Measurements from ENCODE around the gene TNFRSF9.
A peak's percentile ranks its signal among the peaks of the same experiment; 100 is the strongest.

The TNFRSF9 gene

GRCh38 chr1:7916501-7916830 is 24.2 kb downstream of the TNFRSF9 start:
- DNase-seq (ENCODE audit: low spot score) = no peak

DNA sequence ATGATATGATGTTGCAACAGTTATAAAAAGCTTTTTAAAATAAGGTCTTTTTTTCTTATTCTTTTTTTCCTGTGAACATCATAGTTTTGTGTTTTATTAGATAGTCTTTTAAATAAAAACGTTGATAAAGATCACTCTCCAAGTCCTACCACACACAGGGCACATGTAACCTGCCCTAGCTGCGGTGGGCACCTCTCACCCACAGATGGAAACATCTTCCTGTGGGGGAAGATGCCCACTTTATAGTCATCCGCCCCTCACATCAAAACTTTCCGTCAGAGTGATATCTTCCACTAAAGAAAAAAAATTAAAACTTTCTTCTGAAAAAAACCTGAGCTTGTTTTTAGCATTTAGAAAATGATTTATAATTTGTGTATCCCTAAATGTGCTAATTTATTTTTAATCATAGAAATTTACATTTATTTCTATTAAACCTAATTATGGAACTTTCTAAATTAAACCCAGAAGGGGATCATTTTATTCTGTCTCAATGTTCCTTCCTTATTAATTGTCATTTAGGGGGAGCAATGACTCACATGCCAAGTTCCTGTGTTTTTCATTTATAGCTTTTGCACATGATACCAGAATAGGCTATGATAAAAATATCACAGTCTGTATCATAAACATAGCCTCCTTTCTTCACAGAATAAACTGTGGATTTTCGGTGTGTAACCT is 24.7 kb downstream of the TNFRSF9 start:
- DNase-seq (ENCODE audit: low spot score) = no peak

DNA sequence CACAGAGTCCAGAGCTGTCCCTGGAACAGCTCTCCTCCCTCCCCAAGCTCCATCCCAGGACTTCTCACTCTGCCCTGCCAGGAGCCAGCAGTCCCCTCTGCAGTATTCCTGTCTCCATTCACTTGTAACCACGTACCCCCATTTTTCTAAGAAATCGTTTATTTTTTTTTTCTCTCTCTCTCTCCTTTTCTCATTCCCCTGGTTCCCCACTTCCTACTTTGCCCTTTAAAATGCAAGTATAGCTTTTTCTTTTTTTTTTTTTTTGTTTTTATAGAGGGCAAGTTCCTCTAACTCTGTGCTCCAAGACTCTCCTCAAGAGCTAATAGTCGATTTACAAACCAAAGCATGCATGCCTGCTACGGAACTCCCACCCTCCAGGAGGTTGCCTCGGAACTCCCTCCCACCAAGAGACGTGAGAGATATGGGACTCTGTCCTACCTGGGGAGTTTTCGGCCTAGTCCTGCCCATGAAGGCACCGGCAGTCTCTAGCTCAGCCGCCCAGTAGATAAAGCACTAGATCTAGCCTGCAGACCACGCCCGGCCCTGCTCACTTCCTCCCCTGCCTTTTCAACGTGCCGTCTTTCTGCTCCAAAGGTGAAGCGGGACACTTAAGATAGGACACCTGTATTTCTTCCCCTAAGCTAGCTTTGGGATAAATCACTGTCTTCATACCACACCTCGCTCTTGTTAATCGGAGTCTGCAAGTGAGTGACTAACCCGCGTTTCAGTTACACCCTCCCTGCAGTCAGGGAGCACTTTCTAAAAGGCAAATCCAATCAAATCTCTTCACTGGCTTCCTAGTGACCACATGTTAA is 27.7 kb downstream of the TNFRSF9 start:
- no peak for DNase-seq (ENCODE audit: low spot score)

DNA sequence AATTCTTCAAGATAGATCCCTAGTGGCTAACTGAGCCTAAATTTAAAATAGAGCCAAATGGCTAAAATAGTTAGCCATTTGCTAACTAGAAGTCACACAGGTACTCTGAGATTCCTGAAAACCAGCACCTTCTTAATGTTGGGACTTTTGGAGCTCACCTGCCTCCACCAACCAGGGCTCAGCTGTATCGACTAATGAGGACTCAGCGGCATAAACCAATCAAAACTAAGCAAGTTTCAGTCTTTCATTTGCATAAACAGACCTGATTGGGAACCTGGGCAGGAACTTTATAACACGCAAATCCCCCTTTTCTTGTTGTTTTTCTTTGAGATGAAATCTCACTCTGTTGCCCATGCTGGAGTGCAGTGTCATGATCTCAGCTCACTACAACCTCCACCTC is 28.5 kb downstream of the TNFRSF9 start:
- no peak for DNase-seq (ENCODE audit: low spot score)

DNA sequence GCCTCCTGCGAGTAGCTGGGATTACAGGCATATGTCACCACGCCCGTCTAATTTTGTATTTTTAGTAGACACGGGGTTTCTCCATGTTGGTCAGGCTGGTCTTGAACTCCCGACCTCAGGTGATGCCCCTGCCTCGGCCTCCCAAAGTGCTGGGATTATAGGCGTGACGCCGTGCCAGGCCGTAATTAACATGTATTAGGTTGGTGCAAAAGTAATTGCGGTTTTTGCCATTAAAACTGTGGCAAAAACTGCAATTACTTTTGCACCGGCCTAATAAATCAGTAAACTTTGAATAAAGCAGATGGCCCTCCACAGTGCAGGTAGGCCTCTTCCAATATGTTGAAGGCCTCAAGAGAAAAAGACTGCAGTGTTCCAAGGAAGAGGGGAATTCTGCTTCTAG is 35.4 kb downstream of the TNFRSF9 start:
- no peak for DNase-seq (ENCODE audit: low spot score)

DNA sequence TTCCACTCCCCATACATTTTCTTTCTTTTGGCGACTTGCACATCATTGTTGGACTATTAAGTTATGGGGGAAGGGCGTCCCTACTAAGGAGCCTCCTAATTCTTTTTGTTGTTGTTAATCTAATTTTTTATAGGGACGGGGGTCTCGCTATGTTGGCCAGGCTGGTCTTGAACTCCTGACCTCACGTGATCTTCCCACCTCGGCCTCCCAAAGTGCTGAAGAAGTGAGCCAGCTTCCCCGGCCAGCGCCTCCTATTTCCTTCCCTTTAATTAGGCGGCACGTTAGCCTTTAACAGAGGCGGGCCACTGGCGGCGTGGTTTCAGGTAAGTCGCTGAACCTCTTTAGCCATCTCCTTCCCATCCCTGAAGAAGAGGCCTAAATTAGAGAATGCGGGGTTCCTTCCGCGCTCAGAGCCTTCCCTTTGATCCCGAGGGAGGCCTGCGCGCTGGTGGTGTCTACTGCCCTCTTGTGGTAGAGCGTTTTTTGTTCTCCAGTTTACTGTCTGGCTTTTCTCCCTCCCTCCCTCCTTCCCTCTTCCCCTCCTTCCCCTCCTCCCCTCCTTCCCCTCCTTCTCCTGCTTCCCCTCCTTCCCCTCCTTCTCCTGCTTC is 38.1 kb downstream of the TNFRSF9 start:
- peak; percentile 43 for DNase-seq (ENCODE audit: low spot score)

DNA sequence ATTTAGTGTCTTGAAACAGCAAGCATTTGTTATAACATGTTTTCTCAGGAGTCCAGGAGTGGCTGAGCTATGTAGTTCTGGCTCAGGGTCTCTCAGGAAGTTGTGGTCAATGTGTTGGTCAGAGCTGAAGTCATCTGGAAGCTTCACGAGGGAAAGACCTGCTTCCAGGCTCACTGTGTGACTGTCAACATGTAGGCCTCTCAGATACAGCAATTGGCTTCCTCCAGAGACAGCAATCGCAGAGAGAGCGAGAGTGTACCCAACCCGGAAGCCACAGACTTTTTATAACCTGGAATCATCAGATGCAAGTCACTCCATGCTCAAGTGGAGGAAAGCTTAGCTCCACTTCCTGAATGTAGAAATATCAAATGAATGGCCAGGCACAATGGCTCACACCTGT is 40.9 kb downstream of the TNFRSF9 start:
- DNase-seq (ENCODE audit: low spot score) = no peak

- no peak for DNase-seq (ENCODE audit: low spot score)
Measured at GRCh38 chr1:7898962-7899361, 41.7 kb downstream of the TNFRSF9 start.

DNA sequence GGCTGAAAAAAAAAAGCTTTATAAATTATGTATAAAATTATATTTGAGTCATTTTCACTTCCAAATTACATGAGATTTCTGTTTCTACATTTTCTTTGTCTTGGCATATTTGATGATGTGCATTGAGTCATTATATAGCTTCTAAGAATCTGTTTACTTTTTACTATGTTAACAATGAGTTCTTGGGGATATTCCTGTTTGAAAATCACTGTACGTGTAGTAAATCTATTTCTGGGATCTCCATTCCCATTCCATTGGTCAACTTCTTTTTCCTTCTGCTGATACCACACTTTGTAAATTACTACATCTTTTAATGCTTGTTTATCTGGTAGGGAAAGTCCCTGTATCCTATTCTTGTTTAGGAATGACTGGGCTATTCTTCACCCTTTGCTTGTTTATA is 43.6 kb downstream of the TNFRSF9 start:
- DNase-seq (ENCODE audit: low spot score) = no peak

- DNase-seq (ENCODE audit: low spot score) = no peak
Measured at GRCh38 chr1:7893529-7894180, 47.0 kb downstream of the TNFRSF9 start.

DNA sequence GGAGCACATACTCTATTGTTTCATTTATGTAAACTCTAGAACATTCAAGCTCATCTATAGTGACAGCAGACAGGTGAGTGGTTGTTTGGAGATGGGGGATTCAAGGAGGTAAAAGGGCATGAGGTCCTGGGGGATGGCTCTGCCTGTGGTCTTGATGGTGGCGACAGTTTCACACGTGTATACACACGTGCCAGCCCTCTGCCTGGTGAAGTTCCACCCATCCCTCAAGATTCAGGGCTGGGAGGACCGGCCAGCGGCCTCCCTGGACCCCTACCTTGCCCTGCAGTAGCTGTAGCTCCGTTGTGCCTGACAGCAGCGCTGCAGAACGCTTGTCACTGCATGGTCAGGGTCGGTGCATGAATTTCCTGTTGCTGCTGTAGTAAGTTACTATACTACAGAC is 48.8 kb downstream of the TNFRSF9 start:
- no peak for DNase-seq (ENCODE audit: low spot score)

- no peak for DNase-seq (ENCODE audit: low spot score)
Measured at GRCh38 chr1:7890853-7891252, 49.8 kb downstream of the TNFRSF9 start.

DNA sequence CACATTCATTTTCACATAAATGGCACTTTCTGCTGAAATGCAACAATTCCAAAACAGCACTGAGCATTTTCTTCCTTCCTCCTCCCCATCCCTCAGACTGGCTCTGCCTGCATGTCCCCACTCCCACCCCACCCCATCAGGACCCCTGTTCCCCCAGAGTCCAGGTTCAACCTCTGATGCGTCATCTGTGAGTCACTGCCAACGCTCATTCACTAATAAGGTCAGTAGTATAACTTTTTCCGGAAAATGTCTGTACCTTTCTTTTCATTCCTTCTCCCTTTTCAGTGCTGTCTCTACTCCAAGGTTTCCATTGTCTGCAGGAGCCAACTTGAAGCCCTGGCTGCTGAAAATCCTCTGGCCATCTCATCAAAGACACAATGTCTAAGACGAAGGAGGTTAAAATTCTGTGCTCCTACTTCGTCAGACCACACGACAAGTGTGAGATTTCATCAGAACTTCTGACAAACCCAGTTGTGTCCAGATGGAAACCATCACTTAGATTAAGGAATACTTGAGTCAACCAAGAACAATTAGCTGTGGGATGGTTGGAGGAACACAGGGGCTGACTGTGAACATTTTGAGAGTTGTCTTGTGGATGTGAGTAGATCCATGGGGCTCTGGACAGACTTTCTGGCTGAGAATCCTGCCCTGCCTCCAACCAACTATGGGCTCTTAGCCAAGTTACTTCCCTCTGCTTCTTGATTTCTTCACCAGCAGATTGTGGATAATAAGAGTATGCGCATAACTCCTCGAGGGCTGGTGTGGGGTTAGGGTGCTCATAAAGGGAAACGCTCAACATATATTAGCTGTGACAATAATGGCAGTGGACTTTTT is 52.2 kb downstream of the TNFRSF9 start:
- no peak for DNase-seq (ENCODE audit: low spot score)

DNA sequence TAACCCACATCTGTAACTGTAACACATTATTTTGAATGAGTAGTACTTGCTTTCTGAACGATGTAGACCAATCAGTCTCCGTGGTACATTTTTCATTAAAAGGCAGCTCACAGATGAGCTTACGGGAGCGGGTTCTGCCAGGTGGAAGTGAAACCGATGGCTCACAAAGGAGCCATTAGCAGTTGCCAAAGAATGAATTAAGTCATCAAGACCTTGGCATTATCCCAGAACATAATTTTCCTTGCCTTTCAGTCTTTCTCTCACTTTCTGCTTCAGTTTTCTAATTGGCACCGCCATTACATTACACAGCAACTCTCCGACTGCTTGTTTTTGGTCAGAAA is 54.3 kb downstream of the TNFRSF9 start:
- no peak for DNase-seq (ENCODE audit: low spot score)

- no peak for DNase-seq (ENCODE audit: low spot score)
Measured at GRCh38 chr1:7885513-7886404, 54.9 kb downstream of the TNFRSF9 start.

- DNase-seq (ENCODE audit: low spot score) = no peak
Measured at GRCh38 chr1:7884757-7885156, 55.9 kb downstream of the TNFRSF9 start.

DNA sequence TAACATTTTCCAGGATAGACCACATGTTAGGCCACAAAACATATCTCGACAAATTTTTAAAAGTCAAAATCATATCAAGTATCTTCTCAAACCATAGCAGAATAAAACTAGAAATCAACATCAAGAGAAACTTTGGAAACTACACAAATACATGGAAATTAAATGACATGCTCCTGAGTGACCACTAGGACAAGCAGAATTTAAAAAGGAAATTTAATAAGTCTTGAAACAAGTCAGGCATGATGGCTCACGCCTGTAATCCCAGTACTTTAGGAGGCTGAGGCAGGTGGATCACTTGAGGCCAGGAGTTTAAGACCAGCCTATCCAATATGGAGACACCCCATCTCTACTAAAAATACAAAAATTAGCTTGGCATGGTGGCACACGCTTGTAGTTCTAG is 61.4 kb downstream of the TNFRSF9 start:
- DNase-seq (ENCODE audit: low spot score) = no peak

GRCh38 chr1:7878027-7878426 is 62.6 kb downstream of the TNFRSF9 start:
- DNase-seq (ENCODE audit: low spot score) = no peak

GRCh38 chr1:7873801-7874795 is 66.5 kb downstream of the TNFRSF9 start:
- no peak for DNase-seq (ENCODE audit: low spot score)

DNA sequence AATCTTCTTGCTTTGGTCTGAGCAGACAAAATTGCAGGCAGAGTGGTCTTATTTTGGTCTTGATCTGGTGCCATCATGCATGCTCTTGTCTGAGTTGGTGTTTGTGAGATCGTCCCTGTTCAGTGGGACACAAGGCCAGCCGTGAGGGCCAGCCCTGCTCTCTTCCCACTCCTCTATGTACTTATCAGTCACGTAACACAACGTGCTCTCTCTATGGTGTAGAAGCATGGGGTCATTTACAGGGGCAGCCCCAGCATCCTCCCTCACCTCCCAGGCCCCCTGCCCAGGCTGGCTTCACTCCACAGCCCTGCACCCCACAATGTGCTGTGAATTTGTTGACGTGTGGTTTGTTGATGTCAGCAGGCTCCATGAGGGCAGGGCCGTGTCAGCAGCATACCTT is 69.5 kb downstream of the TNFRSF9 start:
- no peak for DNase-seq (ENCODE audit: low spot score)
